ENCODE measurements around the gene ATP6V0D1.
A peak's percentile ranks its signal among the peaks of the same experiment; 100 is the strongest.
"Not testable (repeated sequence)": the region's sequence is repeated elsewhere in the genome, so short reads cannot be mapped to it uniquely, and the experiment has no call there.

Gene ATP6V0D1

GRCh38 chr16:67480833-67481560 is at the start of gene ATP6V0D1:
Gene ATP6V0D1 (minus strand): TSS chr16:67481157. CDS start chr16:67481086, 71 bp downstream.
- DNase-seq, result peak; percentile 90

- DNase-seq, result no peak
Observed at GRCh38 chr16:67530013-67530939, 49.3 kb upstream of the ATP6V0D1 start.

GRCh38 chr16:67529582-67530012 is 48.6 kb upstream of the ATP6V0D1 start:
- no peak for DNase-seq

- DNase-seq, result no peak
Observed at GRCh38 chr16:67528870-67529581, 48.1 kb upstream of the ATP6V0D1 start.

GRCh38 chr16:67528222-67528869 is 47.4 kb upstream of the ATP6V0D1 start, which contains the start of gene RIPOR1:
Gene RIPOR1 (plus strand): TSS chr16:67528829. CDS start chr16:67538447, 9,618 bp downstream.
- DNase-seq, result no peak

GRCh38 chr16:67526149-67526791 is 45.3 kb upstream of the ATP6V0D1 start:
- DNase-seq, result no peak

GRCh38 chr16:67525176-67525860 is 44.4 kb upstream of the ATP6V0D1 start:
- no peak for DNase-seq

GRCh38 chr16:67521095-67521804 is 40.3 kb upstream of the ATP6V0D1 start:
- peak; percentile 83 for DNase-seq

GRCh38 chr16:67519242-67519641 is 38.3 kb upstream of the ATP6V0D1 start:
- DNase-seq, result no peak

- DNase-seq, result no peak
Observed at GRCh38 chr16:67518676-67519075, 37.7 kb upstream of the ATP6V0D1 start.

GRCh38 chr16:67517661-67518423 is 36.9 kb upstream of the ATP6V0D1 start:
- no peak for DNase-seq

GRCh38 chr16:67517155-67517445 is 36.1 kb upstream of the ATP6V0D1 start:
- DNase-seq, result no peak

GRCh38 chr16:67516296-67517154 is 35.6 kb upstream of the ATP6V0D1 start:
- no peak for DNase-seq

- DNase-seq, result peak; percentile 54
Observed at GRCh38 chr16:67514382-67514828, 33.4 kb upstream of the ATP6V0D1 start.

GRCh38 chr16:67513892-67514291 is 32.9 kb upstream of the ATP6V0D1 start:
- not testable (repeated sequence) for DNase-seq

- no peak for DNase-seq
Observed at GRCh38 chr16:67509016-67509415, 28.1 kb upstream of the ATP6V0D1 start.

- no peak for DNase-seq
Observed at GRCh38 chr16:67506468-67506867, 25.5 kb upstream of the ATP6V0D1 start.

GRCh38 chr16:67504031-67505021 is 23.4 kb upstream of the ATP6V0D1 start:
- no peak for DNase-seq

Measured in DMS 273 treated with DMSO at 0.1 percent for 48 hours (cell line).